Peyer's patch (tissue), 4 donors: Measurements from ENCODE around the gene PLEKHM3.

Experiments used
- CTCF ChIP-seq, 6 experiments: fragments of 450-650 bp in 4 of 6; fragments of 200-600 bp in 2 of 6; sonication (generic) in 1 of 6; IDR thresholded peaks; one replicate each; pipeline ENCODE4 v1.5.1; 2017 to 2019; ENCODE audit warnings: antibody characterized with exemption in 6 of 6, mild to moderate bottlenecking in 3 of 6, moderate library complexity in 1 of 6
- POLR2A ChIP-seq, 2 donors: fragments of 450-650 bp; IDR thresholded peaks; one replicate each; pipeline ENCODE4 v1.5.1; 2017; ENCODE audit warnings: antibody characterized with exemption in 2 of 2, mild to moderate bottlenecking in 2 of 2, moderate library complexity in 2 of 2

GRCh38 chr2:207944979-207945600, 80.2 kb downstream of the PLEKHM3 start:
- TF ChIP-seq CTCF (IDR thresholded peaks at IDR 0.05) = no peak
- no peak for TF ChIP-seq POLR2A (IDR thresholded peaks at IDR 0.05)
